PFSK-1 (cell line): ENCODE data around the gene DCXR.

Experiments used
- POLR2AphosphoS5 ChIP-seq: IDR thresholded peaks from 2 replicates; pipeline ENCODE4 v1.6.1; 2012; ENCODE audit warnings: low read depth, mild to moderate bottlenecking, control low read depth, low read length, moderate library complexity
- REST ChIP-seq, 2 experiments: IDR thresholded peaks; 2 replicates each; pipeline versions ENCODE4 v1.6.1 to v1.8.0; 2011 to 2012; ENCODE audit warnings: low read depth in 2 of 2, low read length in 2 of 2, control low read depth in 1 of 2, inconsistent platforms in 1 of 2, mild to moderate bottlenecking in 1 of 2, moderate library complexity in 1 of 2; ENCODE audit not compliant: insufficient read depth in 1 of 2
- SIN3A ChIP-seq: IDR thresholded peaks from 2 replicates; pipeline ENCODE4 v1.6.1; 2012; ENCODE audit warnings: mild to moderate bottlenecking, low read length, moderate library complexity, borderline replicate concordance; ENCODE audit not compliant: insufficient read depth
- TAF1 ChIP-seq: IDR thresholded peaks from 2 replicates; pipeline ENCODE4 v1.6.1; 2012; ENCODE audit warnings: low read length, control low read depth, borderline replicate concordance; ENCODE audit not compliant: insufficient read depth

- TF ChIP-seq REST (IDR thresholded peaks at IDR 0.05; ENCODE audit: insufficient read depth in 1 of 2, low read depth in 2 of 2, low read length in 2 of 2) (no peak), SIN3A (no peak), POLR2AphosphoS5 (no peak), TAF1 (no peak)
Measured at GRCh38 chr17:81987161-81987770, 50.2 kb downstream of the DCXR start.
